AG04450 (cell line): ENCODE results near the gene HTT. TPM values are rescaled to one million over a fixed set of nuclear protein-coding genes. Genes with fewer than 3 reads are reported as not detected.

Experiments
- CTCF ChIA-PET: fragments of 300-600, 350-600 bp; formaldehyde crosslinking; extraction: SDS; loops from one replicate; lab custom pipeline; 2022; ENCODE audit warnings: antibody characterized with exemption, inconsistent platforms; lab: Charles Lee
- POLR2A ChIA-PET: fragments of 350-600 bp; formaldehyde crosslinking; extraction: SDS; loops from one replicate; lab custom pipeline; 2021; ENCODE audit warnings: antibody characterized with exemption, inconsistent platforms; lab: Yijun Ruan, JAX
- DNase-seq: peaks from one replicate; pipeline ENCODE4 v3.0.0-alpha.2; 2011; ENCODE audit warnings: low read depth, low spot score
- H3K27ac ChIP-seq: one replicate; pipeline ENCODE4 v1.5.1; 2012; ENCODE audit warnings: low read depth, low read length, control low read depth
- H3K27me3 ChIP-seq: one replicate; pipeline ENCODE4 v1.6.0; 2012; ENCODE audit warnings: low read length; ENCODE audit not compliant: control insufficient read depth, insufficient read depth
- H3K4me3 ChIP-seq: 2 replicates; pipeline ENCODE4 v1.5.1; 2011; ENCODE audit warnings: mild to moderate bottlenecking, low read depth, low read length, control low read depth
- H3K9me3 ChIP-seq: 2 replicates; pipeline ENCODE4 v1.5.1; 2012; ENCODE audit warnings: low read length; ENCODE audit not compliant: control insufficient read depth, insufficient read depth
- polyA plus RNA-seq: library from polyadenylated mRNA; depleted of rRNA; stranded (reverse); fragments of >200 nt; gene quantifications from 2 replicates; pipeline ENCODE4 v1.2.3, GENCODE V29; 2011
- TF ChIP-seq, protein P1 (sequence below): IDR thresholded peaks from 2 replicates; pipeline ENCODE4 v1.5.1; 2011; ENCODE audit warnings: low read depth, low read length, control low read depth, inconsistent platforms

The HTT gene
- polyA plus RNA-seq, 1 experiment, result 14.5 TPM

DNA sequence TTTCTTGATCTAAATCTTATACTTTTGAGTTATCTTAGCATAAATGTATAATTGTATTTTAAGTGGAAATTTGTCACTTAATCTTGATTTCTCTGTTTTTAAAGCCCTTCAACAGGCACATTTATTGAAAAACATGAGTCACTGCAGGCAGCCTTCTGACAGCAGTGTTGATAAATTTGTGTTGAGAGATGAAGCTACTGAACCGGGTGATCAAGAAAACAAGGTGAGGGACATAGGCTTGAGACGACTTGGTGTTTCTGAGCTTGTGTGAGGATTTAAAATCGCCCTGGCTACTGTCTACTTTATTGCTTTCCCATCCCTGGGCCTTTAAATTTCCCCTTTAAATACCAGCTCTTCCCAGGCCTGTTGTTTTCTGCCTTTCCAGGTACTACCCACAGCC, 55.7 kb downstream of the HTT start:
- ChIA-PET CTCF (interaction anchor here (0.7 to 2.2 kb wide), 3 partner anchors 15 to 48 kb away, joined by 3 to 9 read pairs (median 5); no protein-coding TSS in a partner anchor), POLR2A (no interaction called here)

DNA sequence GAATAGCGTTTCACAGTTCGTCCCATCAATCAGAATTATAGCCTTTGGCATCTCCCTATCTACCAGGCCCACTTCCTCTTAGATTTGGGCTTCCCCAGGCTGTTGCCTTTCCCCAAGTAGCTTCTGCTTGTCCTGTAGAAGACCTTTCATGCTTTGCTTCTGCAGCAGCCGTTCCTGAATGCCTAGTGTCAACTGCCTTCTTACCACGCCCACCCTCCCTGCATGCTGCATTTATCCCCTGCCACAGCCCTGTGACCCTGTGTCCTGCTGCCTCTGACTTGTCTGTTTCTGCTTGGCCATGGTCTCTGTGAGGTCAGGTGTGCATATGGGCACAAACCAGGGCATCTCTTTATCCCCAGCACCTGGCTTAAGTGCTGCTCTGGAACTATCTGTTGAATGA, 56.3 kb downstream of the HTT start:
- POLR2A ChIA-PET, result no interaction called here

More for the DNA sequence above, 55.7 kb downstream of the HTT start:
- Histone ChIP-seq H3K27ac (no peak overlapping the region), H3K4me3 (no peak overlapping the region), H3K27me3 (no peaks in the 10 kb centered on the region), H3K9me3 (no peaks in the 10 kb centered on the region)
- DNase-seq, result no peak
- TF ChIP-seq, protein P1, sequence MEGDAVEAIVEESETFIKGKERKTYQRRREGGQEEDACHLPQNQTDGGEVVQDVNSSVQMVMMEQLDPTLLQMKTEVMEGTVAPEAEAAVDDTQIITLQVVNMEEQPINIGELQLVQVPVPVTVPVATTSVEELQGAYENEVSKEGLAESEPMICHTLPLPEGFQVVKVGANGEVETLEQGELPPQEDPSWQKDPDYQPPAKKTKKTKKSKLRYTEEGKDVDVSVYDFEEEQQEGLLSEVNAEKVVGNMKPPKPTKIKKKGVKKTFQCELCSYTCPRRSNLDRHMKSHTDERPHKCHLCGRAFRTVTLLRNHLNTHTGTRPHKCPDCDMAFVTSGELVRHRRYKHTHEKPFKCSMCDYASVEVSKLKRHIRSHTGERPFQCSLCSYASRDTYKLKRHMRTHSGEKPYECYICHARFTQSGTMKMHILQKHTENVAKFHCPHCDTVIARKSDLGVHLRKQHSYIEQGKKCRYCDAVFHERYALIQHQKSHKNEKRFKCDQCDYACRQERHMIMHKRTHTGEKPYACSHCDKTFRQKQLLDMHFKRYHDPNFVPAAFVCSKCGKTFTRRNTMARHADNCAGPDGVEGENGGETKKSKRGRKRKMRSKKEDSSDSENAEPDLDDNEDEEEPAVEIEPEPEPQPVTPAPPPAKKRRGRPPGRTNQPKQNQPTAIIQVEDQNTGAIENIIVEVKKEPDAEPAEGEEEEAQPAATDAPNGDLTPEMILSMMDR, result no peak

DNA sequence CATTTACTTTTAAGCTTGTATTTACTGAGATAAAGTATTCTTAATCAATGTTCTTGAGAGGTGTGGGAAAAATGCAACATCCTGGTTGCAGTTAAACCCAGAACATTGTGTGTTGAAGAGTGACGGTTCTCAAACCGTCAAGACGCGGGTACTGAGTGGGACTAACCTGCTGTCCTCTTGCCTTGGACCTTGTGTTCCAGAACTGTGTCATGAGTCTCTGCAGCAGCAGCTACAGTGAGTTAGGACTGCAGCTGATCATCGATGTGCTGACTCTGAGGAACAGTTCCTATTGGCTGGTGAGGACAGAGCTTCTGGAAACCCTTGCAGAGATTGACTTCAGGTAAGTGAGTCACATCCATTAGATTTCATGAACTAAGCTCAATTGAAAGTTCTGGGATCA, 59.7 kb downstream of the HTT start:
- no peaks in the 10 kb centered on the region for H3K27me3 ChIP-seq
- H3K9me3 ChIP-seq, result no peaks in the 10 kb centered on the region
- POLR2A ChIA-PET, result no interaction called here
- no peak overlapping the region for H3K27ac ChIP-seq
- CTCF ChIA-PET, result interaction anchor here (1.1 to 6.3 kb wide), 3 partner anchors 11 to 31 kb away, joined by 3 to 113 read pairs (median 18); no protein-coding TSS in a partner anchor
- no peak overlapping the region for H3K4me3 ChIP-seq
- DNase-seq, result no peak
- TF ChIP-seq, protein P1, result no peak

More for the DNA sequence above, 56.3 kb downstream of the HTT start:
- Histone ChIP-seq H3K4me3 (no peak overlapping the region), H3K27ac (no peak overlapping the region), H3K27me3 (no peaks in the 10 kb centered on the region), H3K9me3 (no peaks in the 10 kb centered on the region)
- TF ChIP-seq, protein P1, result no peak
- CTCF ChIA-PET, result interaction anchor here (2.1 to 2.2 kb wide), 2 partner anchors 15 to 24 kb away, joined by 5 to 9 read pairs; no protein-coding TSS in a partner anchor
- no peak for DNase-seq

DNA sequence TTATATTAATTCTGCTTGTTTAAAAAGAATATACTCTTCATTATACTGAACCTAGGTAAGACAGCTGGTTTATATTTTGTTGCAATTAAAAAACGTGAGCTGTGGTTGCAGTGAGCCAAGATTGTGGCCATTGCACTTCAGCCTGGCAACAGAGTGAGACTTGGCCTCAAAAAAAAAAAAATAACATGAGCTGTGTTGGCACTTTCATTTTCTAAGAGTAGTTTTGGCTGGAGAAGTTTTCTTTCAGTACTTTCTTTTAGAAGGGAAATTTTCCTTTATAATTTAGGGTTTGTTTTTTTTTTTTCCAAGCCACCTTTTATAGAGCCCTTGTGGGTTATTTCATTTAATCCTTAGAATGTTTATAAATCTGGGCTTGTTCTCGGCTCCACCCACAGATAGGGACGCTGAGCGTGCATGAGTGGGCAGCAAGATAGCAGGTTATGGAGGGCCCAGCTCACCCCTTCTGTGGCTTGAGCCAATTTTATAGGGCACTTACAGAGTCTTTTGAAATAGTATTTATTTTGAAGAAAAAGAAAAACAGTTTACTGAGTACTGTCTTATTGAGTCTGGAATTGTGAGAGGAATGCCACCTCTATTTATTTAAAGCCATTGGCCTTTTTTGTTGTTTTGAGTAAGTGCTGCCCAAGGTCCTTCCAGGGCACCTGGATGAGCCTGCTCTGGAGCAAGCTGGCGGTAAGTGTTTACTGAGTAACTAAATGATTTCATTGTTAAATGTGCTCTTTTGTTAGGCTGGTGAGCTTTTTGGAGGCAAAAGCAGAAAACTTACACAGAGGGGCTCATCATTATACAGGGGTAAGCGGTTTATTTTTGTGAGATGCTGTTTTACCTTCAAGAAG, 60.9 kb downstream of the HTT start:
- no peak overlapping the region for H3K27ac ChIP-seq
- CTCF ChIA-PET, result interaction anchor here (0.6 to 6.3 kb wide), 14 partner anchors 9 to 345 kb away, joined by 3 to 113 read pairs (median 4); no protein-coding TSS in a partner anchor

More for the DNA sequence above, 60.9 kb downstream of the HTT start:
- POLR2A ChIA-PET, result interaction anchor here (0.7 kb wide), 1 partner anchor 23 kb away, joined by 3 read pairs; no protein-coding TSS in a partner anchor
- H3K4me3 ChIP-seq, result no peak overlapping the region
- no peaks in the 10 kb centered on the region for H3K9me3 ChIP-seq
- H3K27me3 ChIP-seq, result no peaks in the 10 kb centered on the region
- DNase-seq, result no peak
- TF ChIP-seq, protein P1, result no peak
